Medulla oblongata (tissue), 1 donor: ENCODE data around the gene MITF.
"Not testable (repeated sequence)": the region's sequence is repeated elsewhere in the genome, so short reads cannot be mapped to it uniquely, and the experiment has no call there.

Experiments used
- DNase-seq: peaks from one replicate; pipeline ENCODE4 v3.0.0-alpha.2; 2015; ENCODE audit errors: extremely low spot score

Gene MITF

DNA sequence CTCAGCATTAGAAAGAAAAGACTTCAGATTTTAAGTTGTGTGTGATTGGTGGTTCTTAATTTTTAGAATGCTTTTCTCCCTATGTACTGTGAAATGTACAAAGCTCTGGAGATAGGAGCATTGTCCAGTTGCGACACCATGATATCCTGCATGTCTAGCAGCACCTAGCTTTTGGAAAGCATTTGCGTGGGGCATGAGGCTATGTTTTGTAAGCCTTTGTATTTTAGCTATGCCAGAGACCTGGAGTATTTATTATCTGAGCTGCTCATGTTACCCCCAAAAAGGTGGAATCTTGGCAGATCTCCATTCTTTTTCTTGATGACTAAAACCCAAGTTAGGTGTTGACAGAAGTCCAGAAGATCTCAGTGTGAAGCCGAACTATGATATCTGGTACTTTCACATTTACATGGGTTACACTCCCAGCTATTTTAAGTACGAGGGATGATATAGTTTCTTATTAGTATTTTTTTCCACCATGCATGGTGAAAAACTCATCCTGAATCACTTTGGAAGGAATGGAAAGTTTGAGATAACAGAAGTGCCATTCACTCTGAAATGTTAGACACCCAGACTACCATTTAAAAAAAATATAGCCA, 133.6 kb downstream of the MITF start:
- no peak for DNase-seq

DNA sequence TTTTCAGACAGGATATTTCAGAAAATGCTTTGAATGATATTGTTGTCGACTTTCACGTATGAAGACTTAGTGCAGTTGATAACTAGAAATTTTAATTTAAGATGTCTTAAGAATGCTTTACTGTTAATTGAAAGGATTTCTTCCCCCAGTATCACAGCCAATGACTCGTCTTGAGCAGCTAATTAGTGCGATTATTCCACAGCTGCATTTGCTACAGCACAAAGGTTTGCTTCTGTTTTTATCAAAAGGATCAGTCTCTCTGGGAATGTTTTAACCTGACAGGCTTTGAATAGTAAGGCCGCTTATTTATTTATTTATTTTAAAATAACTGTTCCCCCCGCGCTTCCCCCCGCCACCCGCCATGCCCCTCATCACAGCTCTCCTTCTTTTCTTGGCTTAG, 136.8 kb downstream of the MITF start:
- DNase-seq, result no peak

DNA sequence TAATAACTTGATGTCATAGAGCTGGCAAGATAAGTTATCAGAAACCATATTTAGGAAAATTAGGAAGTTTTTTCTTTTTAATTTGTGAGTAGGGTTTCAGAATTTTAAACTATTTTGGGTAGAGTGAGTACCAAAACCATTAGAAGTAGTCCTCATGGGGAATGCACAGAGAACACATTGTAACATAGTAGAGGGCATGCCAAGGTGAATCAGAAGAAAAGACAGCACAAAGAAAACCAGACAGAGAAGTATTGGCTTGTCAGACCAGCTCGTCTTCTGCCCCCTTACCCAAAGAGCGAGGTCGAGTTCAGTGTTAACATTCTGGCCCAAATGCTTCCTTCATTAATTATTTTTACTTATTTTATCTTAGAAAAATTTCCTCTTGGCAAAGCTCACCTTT, 139.0 kb downstream of the MITF start:
- DNase-seq, result no peak

DNA sequence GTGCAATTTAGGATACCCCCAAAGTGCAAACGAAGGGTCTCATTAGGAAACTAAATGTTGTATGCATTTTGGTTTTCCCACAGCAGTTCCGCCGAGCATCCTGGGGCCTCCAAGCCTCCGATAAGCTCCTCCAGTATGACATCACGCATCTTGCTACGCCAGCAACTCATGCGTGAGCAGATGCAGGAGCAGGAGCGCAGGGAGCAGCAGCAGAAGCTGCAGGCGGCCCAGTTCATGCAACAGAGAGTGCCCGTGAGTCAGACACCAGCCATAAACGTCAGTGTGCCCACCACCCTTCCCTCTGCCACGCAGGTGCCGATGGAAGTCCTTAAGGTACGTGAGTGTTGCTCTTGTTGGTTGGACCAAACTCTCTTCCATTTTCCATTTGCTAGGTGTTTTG, 139.8 kb downstream of the MITF start:
- no peak for DNase-seq

DNA sequence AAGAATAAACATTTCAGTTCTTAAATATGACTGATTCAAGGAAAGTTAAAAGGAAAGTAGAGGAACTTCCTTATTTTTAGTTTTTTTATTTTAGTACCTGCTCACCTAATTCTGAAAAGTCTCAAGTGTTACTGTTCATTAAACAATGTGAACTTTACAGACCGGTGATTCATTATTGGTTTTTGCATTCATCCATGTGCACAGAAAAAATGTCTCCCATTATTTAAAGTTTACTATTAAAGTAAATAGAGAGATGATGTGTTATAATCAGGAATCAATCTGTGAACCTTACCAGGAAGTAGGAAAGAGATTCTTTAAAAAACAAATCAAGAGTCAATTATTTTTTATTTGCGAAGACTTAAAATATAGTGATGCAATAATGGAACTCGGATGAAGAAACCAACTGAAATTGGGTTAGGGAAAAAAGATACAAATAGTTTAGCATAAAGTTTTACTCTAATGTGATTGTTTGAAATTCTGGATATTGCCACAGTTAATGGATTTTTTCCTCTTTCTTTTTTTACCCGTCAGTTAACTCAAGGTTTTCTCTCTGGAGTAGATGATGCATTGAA, 140.9 kb downstream of the MITF start:
- no peak for DNase-seq

DNA sequence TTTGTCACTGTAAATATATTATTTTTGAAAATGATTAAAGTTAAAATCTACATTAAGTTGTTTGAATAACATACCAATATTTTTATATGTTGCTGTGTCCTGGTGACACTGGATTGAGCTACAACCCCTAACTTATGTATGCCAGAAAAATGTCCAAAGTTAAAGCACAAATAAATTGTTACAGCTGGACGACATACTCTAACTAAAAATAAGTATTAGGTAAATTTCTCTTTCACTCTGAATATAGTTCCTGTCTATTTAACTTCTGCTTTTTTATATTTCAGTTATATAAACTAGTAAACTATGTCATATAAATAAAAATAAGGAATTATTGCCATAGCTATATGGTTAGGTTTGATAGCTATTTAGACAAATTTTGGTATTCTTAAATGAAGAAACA, 141.8 kb downstream of the MITF start:
- DNase-seq, result no peak

DNA sequence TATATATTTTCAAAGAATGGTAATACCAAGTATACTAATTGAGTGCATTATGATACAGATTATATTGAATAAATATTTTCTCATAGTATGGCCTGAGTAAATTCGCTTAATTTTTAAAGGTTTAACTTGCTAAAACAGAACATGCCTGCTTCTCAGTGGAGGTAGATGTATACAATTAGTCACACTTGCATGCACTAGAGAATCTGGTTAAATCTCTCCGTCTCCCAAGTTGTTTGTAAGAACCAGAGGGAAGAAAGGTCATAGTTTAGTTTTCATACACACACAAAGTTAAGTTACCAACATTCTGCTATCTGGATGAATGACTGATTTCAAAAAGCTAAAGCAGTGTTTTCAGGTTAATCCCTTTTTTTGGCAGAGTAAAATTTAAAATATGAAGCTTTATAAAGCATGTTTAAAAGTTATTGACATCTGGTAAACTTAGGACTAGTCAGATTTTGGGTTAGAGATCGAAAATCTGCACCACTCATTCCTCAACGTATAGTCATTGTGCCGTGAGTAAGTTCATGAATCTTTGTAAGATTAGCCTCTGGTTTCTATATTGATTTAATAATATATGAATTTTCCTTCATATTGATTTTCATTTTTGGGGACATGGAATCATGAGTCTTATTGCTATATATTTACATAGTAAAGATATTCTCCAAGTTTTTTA, 142.6 kb downstream of the MITF start:
- DNase-seq, result no peak

DNA sequence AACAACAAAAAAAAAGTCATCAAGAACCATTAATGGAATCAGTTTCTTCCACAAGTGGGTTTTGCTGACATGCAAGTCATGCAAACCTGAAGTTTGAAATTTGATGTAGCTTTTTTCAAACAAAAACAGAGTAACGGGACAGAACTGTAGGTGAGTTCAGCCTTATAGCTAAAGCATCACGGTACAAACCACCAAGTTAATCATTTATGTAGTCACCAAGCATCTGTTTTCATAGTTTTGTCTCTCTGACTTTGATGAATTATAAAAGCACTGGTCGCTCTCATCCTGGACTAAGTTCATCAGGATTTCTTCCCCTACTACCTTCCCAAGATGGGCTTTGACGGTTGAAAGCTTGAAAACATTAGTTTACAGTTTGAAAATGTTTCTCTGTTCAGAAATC, 143.3 kb downstream of the MITF start:
- DNase-seq, result no peak

DNA sequence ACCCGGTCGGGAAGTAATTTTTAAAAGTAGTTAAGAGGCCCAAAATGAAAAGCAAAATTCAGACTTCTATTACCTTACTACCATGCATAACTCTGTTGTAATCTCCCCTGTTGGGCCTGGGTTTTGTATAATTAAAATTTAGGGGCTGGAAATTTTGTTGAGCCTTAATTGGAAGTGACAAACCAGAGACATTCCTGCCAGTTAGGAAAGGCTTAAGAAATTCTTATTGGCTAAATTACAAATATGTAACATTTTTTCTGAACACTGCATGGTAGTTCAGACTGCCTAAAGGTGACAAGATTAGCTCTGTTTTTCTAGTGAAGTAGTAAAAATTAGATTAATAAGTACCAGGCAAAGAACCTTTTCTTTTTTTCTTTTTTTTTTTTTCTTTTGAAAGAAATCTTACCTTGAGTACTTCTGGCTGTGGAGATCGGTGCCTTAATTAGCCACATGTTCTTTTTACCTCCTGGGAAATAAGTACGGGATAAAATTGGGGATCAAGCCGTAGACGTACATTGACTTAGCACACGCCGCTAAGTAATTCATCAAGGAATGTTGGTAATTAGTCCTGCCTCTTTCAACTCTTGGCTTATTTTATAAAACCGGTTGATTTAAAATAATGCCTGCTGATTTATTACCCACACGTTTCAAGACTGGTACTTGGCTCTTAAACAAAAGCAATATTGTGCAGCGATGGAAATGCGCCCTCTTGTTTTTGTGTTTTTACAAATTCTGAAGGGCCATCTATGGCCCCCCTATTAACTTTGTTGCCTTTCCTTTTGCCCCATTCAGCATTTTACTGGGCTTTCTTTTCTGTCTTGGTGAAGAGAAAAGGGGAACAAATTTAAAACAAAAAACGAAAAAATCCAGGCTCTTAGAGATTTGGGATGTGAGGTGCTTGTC, 149.0 kb downstream of the MITF start:
- peak; percentile 73 for DNase-seq

DNA sequence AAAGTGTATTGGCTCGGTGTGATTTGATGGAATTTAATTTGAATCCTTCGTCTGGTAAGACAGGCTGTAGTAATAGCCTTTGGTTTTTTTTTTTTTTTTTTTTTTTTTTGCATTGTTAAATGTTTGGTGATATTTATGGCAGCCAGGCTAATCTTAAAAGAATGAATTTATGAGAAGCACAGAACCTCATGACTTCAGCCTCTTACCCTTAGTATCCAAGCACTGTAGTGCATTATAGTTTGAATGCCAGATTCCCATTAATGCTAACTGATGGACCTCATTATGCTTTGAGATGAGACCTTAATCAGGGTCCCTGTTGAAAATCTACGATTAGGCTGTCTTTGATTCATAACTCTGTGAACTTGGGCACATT, 149.7 kb downstream of the MITF start:
- DNase-seq, result no peak

DNA sequence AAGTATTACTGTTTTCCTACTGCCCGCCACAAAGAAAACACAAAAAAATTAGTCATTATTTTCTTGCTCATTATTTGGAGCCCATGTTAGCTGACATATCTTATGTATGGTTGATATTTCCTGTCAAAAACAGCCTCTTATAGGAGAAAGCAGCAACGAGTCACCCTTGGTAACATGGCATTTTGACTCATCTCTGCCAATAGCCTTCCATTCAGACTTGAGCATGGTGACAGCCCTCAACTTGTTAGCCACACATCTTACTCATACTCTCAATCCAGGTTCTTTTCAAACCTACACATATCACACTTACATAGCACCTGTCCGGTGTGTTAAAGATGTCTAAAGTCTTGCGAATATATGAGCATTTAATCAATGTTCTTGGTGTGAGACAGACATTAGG, 150.8 kb downstream of the MITF start:
- DNase-seq, result no peak

DNA sequence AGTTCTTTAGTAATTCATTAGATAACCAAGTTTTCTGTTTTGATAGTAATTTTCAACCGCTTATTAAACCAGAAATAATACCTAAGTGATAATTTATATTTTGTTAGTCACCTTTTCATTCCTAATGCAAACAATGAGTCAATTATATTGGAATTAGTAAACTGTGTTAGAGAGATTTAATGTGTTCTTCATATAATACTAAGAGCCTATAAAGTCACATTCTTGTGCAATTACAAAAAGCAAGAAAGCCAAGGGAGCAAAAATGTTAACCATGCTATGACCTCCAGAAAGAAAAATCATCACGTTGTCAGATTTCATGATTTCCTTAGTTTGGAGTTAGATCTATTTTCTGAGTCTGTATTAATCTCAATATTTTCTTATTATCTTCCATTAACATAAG, 151.4 kb downstream of the MITF start:
- no peak for DNase-seq

DNA sequence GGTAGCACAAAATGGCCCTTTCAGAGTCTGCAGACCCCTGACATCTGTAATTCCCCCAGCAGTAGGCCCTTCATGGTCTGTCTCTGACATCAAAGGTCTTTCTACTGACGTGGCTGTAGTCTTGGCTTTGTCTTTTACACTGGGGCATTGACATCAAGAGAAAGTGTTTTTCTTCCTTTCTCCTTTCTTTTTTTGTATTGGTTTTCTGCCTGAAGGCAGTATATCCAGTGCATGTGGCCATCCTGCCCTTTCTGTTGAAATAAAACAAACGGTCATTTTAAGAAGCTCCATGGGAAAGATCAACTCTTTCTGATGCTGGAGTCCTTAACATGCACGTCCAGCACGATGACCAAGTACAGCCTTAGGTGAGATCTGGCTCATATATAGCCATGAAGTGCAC, 153.4 kb downstream of the MITF start:
- no peak for DNase-seq

DNA sequence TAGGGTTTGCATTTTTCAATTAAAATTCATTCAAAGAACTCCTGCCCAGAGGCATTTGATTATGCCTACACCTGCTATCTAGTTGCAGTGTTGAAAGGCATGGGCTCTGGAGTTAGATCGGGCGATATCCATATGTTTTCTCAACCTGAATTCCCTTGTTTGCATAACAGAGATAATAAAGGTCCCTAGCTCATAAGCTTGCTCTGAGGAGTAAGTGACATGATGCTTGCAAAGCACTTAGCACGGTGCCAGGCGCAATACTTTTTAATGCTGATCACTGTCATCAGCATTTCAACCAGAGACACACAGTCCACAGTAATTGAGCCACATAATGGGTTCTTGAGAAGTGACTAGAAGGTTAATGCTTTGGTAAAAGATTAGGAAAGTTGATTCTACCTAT, 154.0 kb downstream of the MITF start:
- DNase-seq, result no peak

DNA sequence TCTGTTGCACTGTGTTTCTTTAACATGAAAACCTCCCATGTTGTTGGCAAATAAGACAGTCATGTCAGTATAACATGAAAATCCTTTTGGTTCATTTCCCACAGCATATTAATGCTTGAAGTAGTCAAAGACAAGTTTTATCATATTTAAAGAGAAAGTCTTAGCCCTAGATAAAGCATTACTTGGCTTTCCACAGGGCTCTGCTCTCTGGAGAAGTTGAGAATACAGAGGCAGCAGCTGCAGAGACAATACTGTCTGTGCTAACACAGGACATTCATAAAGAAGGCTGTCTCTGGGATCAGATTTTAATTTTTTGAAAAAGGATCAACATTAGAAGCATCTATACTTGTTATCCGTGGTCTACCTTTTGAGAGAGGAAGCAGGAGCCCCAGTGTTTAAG, 156.8 kb downstream of the MITF start:
- peak; percentile 44 for DNase-seq

DNA sequence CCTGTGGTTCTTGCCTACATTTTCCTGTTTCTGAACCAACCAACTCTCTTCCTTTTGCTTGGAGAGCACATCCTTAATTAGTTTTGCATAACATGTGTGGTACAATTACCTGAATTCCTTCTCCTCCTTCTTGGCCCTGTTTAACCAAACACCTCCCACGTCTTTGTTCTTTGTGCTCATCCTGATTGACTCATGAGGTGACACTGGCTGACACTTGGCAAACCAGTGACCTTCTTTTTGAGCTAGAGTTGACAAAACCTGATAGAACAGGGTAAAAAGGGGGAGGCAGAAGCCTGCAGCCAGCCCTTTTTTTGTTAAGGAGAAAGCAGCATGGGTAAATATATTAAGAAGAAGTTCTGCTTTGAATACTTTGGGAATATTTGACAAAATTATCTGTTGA, 161.1 kb downstream of the MITF start:
- DNase-seq, result no peak

DNA sequence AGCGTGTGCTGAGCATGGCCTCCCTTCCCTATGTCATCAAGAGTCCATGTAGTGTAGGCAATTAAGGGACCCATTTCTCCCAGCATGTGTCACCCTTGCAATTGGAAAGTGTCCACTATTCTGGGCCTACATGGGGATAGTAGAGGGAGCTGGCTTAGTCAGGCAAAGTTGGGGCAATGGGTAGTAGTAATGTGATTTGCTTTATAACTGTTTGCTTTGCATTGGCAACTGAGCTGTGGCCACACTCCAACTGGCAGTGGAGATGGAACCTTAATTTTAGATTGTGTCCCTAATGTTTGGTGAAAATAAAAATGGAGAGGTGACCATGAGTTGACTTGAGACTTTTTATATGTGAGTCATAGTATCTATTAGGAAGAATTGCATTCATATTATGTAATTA, 162.5 kb downstream of the MITF start:
- no peak for DNase-seq

DNA sequence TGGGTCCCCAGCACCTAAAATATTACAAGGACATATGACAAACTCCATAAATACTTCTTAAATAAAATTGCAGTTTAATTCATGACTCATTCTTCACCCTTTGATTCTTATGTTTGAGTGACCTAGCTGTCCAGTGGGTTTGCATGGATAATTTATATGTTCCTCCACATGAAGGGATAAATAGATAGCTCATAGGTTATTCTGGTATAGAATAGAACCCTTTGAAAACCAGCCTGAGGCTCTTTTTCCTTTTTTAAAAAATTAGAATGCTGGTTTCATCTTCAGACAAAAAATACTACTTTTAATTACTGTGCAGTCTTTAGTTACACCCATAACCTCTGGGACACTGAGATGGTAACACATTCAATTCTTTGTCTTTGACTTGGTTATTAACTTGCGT, 163.1 kb downstream of the MITF start:
- DNase-seq, result no peak

DNA sequence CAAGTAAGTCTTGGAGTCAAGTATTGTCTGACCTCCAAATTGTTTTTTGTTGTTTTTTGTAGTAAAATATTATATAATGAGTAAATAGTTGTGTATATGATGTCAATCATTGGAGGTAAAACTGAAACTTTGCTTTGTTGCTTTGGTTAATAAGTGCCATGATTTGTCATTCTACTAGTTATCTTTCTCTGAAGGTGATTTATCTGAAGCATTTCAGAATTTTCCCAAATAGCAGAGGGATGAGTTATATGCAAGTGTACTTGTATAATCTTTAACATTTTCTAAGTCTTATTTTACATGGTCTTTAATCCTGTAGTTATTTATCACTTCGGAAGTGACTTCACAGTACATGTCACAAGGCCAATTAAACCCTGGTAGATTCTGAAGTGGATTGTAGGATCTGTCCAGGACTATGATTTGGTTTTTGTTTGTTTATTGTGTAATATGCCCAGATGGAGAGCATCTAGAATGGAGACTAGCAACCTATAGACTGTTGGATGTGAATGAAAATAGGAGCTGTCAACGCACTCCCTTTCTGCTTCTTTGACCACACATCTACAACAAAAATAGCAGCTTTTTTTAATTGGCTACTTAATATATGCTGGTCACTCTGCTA, 167.2 kb downstream of the MITF start:
- DNase-seq, result no peak

DNA sequence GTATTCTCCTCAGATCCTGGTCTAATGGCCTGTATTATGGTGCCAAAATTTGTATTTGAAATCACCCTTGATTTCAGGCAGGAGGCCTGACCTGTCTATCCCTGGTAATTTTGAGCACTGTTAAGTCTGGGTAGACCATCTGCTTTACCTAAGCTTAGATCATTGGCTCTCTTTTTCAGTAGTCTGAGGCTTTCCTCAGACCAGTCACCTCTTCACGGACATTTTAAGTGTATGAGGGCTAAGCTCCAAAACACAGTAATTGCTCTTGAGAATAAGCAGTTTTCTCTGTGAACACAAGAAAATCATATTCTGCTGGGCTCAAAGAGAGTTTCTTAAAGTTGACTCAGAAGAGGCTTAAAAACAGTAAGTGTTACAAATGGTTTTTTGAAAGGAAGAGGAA, 168.3 kb downstream of the MITF start:
- DNase-seq, result no peak

DNA sequence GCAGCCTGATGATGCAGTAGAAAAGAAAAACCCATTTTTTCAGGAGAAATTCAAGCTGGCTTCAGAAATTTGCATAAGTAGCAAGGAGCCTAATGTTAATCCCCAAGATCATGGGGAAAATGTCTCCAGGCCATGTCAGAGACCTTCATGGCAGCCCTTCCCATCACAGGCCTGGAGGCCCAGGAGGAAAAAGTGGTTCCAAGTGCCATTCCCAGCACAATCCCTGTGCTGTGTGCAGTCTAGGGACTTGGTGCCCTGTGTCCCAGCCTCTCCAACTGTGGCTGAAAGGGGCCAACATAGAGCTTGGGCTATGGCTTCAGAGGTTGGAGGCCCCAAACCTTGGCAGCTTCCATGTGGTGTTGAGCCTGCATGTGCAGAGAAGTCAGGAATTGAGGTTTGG, 170.6 kb downstream of the MITF start:
- not testable (repeated sequence) for DNase-seq

DNA sequence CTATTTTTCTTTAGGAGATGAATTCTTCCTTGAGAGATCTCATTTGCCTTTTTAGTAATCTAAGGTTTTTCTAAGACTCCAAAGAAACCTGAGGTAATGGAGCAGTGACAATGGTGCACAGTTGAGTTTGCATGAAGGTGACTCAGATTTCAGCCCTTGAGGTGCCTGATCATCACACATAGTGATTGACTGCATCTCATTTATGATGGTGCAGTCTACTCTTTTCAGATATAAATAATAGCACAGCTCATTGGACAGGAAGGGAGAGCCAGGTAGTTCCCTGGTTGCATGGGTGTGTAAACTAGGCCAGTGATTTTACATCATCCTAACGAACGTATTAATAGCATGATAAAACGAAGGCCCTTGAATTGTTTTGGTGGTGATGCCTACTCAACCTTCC, 174.2 kb downstream of the MITF start:
- no peak for DNase-seq
